Stimulated activated memory B cell treated with anti-CD40 and anti-IgM and Interleukin-4, amounts not matched to agents 10 μg/mL and 1 μg/mL and 100 μg/mL, for 72 hours (primary cell): ENCODE data around the gene RBFOX2.
"Not testable (repeated sequence)": the region's sequence is repeated elsewhere in the genome, so short reads cannot be mapped to it uniquely, and the experiment has no call there.

Experiments used
- ATAC-seq: fragments of 150-1000 bp; cut with Tn5 transposase; 2 replicates; pipeline ENCODE4 v1.10.0; 2021
- H3K27ac Mint-ChIP-seq: one replicate; pipeline ENCODE4 v1.8.0; 2022; ENCODE audit warnings: mild to moderate bottlenecking, mixed read lengths
- H3K27me3 Mint-ChIP-seq: one replicate; pipeline ENCODE4 v1.8.0; 2022; ENCODE audit warnings: mixed read lengths
- H3K36me3 Mint-ChIP-seq: one replicate; pipeline ENCODE4 v1.8.0; 2022; ENCODE audit warnings: mixed read lengths
- H3K4me1 Mint-ChIP-seq: one replicate; pipeline ENCODE4 v1.8.0; 2022; ENCODE audit warnings: mixed read lengths
- H3K4me3 Mint-ChIP-seq: one replicate; pipeline ENCODE4 v1.8.0; 2022; ENCODE audit warnings: mild to moderate bottlenecking, moderate library complexity, mixed read lengths
- H3K9me3 Mint-ChIP-seq: one replicate; pipeline ENCODE4 v1.8.0; 2022; ENCODE audit warnings: mixed read lengths

The RBFOX2 gene

DNA sequence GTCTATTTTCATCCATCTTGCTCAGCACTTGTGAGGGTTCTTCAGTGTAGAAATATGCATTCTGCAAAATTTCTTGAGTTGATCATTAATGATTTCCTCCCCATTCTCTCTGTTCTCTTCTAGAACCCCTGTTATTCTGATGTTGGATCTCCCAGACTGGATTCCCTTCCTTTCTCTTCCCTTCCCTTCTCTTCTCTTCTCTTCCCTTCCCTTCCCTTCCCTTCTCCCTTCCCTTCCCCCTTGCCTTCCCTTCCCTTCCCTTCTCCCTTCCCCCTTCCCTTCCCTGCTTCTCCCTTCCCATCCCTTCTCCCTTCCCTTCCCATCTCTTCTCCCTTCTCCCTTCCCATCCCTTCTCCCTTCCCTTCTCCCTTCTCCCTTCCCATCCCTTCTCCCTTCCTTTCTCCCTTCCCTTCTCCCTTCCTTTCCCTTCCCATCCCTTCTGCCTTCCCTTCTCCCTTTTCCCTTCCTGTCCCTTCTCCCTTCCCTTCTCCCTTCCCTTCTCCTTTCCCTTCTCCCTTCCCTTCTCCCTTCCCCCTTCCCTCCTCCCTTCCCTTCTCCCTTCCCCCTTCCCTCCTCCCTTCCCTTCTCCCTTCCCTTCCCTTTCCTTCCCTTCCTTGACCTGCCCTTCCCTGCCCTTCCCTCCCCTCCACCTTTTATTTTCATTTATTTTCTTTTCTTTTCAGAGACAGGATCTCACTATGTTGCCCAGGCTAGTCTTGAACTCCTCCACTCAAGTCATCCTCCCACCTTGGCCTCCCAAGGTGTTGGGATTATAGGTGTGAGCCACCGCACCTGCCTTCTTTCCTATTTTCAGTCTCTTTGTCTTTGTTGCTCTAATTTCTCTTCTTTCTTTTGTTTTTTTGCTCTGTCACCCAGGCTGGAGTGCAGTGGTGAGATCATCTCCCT, 24.9 kb upstream of the RBFOX2 start:
- no peak overlapping the region for H3K27ac Mint-ChIP-seq

DNA sequence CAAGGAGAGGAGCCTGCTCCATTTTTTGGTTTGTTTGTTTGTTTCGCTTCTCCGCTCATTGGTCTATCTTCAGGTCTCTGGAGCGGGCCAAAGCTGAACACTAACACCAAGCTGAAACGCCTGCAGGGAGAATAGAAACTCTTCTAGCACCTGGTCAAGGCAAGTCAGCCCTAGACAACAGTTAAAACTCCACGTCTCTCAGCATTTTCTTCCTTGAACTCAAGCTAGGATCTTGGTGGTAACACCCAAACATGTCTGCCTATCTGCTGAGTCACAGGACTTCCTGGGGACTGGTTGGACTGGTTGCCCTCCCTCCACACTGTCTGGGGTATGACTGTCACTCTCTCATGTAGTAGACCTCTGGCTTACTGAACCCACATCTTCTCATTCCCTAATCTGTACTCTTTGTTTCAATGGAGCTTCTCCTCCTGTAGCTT, 23.9 kb upstream of the RBFOX2 start:
- no peak for ATAC-seq
- no peaks in the 10 kb centered on the region for H3K36me3 Mint-ChIP-seq
- no peak overlapping the region for H3K4me3 Mint-ChIP-seq
- H3K9me3 Mint-ChIP-seq = no peaks in the 10 kb centered on the region
- no peak overlapping the region for H3K27ac Mint-ChIP-seq
- H3K4me1 Mint-ChIP-seq = no peaks in the 10 kb centered on the region
- H3K27me3 Mint-ChIP-seq = peaks cover 44% of the 10 kb centered on the region

More for the DNA sequence above, 24.9 kb upstream of the RBFOX2 start:
- H3K9me3 Mint-ChIP-seq = peaks cover 3% of the 10 kb centered on the region
- H3K27me3 Mint-ChIP-seq = peaks cover 53% of the 10 kb centered on the region
- no peaks in the 10 kb centered on the region for H3K4me1 Mint-ChIP-seq
- no peak overlapping the region for H3K4me3 Mint-ChIP-seq
- no peaks in the 10 kb centered on the region for H3K36me3 Mint-ChIP-seq
- ATAC-seq = no peak

DNA sequence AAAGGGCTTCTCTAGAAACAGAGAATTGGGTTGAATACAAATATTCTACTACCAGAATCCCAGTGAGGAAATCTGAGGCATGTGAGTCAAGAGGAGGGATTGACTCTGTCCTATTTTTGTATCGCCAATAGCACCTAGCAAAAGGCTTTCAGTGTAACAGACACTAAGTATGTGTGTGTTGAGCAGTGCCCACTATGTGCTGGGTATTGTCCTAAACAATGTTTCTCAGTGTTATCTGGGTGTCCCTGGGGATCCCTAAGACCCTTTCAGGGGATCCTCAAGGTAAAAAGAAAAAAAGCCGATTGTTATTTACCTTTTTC, 21.0 kb upstream of the RBFOX2 start:
- no peak overlapping the region for H3K4me3 Mint-ChIP-seq

DNA sequence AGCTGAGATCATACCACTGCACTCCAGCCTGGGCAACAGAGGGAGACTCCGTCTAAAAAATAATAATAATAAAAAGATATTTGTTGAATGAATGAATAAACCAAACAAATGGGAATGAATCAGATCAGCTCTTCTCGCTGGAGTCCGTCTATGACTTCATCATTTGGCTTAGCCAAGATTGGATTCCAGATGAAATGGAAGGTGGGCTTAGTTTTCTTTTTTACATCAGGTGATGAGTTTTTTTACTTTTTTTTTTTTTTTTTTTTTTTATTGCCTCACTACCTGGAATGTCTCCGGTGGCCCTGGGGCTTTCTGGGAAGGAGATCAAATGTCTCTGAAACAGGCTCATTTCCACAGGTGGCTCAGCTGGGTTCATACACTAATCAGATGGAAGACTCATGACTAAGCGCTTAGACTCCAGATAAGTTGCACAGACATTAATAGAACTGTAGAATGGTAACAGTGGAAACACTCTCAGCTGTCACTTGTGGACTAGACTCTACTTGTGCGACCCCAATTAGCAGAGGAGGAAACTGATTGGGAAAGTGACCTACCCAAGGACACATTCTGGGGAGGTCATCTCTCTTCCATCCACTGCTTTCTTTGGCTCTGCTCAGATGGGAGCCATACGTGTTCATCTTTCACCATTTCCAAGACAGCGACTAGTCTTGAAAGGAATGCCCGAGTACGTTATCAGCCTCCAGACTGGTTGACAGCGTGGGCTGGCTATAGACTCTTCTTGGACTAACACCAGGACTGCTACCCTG, 20.5 kb upstream of the RBFOX2 start:
- Mint-ChIP-seq H3K9me3 (no peaks in the 10 kb centered on the region), H3K27ac (no peak overlapping the region), H3K4me1 (no peaks in the 10 kb centered on the region), H3K4me3 (no peak overlapping the region), H3K27me3 (peaks cover 11% of the 10 kb centered on the region), H3K36me3 (no peaks in the 10 kb centered on the region)
- ATAC-seq = no peak

More for the DNA sequence above, 21.0 kb upstream of the RBFOX2 start:
- no peaks in the 10 kb centered on the region for H3K9me3 Mint-ChIP-seq
- no peaks in the 10 kb centered on the region for H3K4me1 Mint-ChIP-seq
- no peak overlapping the region for H3K27ac Mint-ChIP-seq
- ATAC-seq = no peak
- H3K36me3 Mint-ChIP-seq = no peaks in the 10 kb centered on the region
- H3K27me3 Mint-ChIP-seq = peaks cover 17% of the 10 kb centered on the region

DNA sequence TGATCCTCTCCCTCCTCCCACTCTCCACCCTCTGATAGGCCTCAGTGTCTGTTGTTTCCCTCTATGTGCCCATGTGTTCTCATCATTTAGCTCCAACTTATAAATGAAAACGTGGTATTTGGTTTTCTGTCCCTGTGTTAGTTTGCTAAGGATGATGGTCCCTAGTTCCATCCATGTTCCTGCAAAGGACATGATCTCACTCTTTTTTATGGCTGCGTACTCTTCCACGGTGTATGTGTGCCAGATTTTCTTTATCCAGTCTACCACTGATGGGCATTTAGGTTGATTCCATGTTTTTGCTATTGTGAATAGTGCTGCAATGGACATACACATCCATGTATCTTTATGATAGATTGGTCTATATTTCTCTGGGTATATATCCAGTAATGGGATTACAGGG, 15.9 kb upstream of the RBFOX2 start:
- not testable (repeated sequence) for ATAC-seq, H3K36me3 Mint-ChIP-seq, H3K4me1 Mint-ChIP-seq, H3K27ac Mint-ChIP-seq, H3K4me3 Mint-ChIP-seq, H3K9me3 Mint-ChIP-seq
- H3K27me3 Mint-ChIP-seq = peaks cover 27% of the 10 kb centered on the region

DNA sequence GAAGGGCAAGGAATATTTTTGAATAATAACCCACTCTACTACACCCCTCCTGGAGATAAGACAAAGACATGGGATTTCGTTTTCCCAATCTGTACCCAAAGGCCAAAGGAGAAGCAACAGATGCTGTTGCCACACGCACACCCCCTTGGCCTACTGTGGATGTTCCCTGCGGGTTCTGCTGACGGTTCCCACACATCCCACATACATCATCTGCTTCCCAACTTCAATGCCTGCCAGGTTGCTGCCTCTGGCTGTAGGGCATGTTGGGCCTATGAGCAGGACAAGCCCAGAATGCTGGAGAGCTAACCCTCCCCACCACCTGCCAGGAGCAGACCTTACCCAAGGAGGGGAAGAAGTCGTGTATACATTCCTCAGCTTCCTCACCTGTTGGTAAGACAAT, 13.6 kb upstream of the RBFOX2 start:
- Mint-ChIP-seq H3K9me3 (no peaks in the 10 kb centered on the region), H3K4me1 (no peaks in the 10 kb centered on the region), H3K27ac (no peak overlapping the region), H3K4me3 (no peak overlapping the region), H3K36me3 (no peaks in the 10 kb centered on the region), H3K27me3 (peaks cover 43% of the 10 kb centered on the region)
- no peak for ATAC-seq

DNA sequence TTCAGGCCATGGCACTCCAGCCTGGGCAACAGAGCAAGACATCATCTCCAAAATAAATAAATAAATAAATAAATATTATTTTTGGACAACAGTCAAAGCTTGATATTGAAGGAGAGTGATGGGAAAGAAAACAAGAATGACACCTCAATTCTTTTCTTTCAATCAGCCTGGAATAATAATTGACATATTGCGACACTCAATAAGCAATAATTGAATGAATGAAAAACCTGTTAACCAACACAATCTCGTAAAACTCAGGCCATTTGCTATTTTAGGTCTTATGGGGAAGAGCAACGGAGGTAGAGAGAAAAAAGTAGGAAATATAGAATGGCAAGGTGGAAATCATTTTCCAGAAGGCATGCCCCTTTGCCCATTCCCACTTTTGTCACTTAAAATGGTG, 10.5 kb upstream of the RBFOX2 start:
- ATAC-seq = no peak
- peaks cover 65% of the 10 kb centered on the region for H3K27me3 Mint-ChIP-seq
- H3K27ac Mint-ChIP-seq = no peak overlapping the region
- no peak overlapping the region for H3K4me3 Mint-ChIP-seq
- H3K36me3 Mint-ChIP-seq = no peaks in the 10 kb centered on the region
- H3K4me1 Mint-ChIP-seq = no peaks in the 10 kb centered on the region
- no peaks in the 10 kb centered on the region for H3K9me3 Mint-ChIP-seq

DNA sequence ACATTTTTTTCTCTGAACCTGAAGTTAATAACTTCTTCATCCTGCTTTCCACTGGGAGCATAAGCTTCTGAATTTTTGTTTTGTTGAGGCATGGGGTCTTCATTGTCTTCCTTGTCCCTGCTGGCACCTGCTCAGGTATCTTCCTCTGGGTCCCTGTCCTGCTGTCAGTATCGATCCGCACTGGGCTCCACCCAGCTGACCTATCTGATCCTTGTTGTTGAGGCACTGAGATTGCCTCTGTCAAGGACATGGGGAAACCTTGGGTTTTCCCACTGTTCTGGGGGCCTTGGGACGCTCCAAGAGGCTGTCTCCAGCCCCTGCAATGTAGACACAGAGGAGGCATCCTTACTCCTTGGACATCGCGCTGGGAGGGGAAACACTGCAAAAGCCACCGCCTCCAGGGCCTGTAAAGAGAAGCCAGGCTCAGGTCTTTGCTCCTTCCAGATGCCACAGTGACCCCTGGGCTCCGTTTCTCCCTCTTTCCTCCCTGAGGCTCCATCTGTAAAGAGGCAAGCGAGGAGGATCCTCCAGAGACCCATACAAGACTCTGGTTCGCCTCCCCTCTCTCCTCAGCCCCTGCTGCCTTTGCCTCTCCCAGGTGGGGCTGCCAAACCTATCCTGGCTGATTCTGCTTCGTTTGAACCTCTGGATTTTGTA, 8.6 kb upstream of the RBFOX2 start:
- H3K9me3 Mint-ChIP-seq = no peaks in the 10 kb centered on the region
- H3K36me3 Mint-ChIP-seq = no peaks in the 10 kb centered on the region
- no peak overlapping the region for H3K4me3 Mint-ChIP-seq
- no peak for ATAC-seq
- H3K4me1 Mint-ChIP-seq = no peaks in the 10 kb centered on the region
- peaks cover 69% of the 10 kb centered on the region for H3K27me3 Mint-ChIP-seq
- H3K27ac Mint-ChIP-seq = no peak overlapping the region

DNA sequence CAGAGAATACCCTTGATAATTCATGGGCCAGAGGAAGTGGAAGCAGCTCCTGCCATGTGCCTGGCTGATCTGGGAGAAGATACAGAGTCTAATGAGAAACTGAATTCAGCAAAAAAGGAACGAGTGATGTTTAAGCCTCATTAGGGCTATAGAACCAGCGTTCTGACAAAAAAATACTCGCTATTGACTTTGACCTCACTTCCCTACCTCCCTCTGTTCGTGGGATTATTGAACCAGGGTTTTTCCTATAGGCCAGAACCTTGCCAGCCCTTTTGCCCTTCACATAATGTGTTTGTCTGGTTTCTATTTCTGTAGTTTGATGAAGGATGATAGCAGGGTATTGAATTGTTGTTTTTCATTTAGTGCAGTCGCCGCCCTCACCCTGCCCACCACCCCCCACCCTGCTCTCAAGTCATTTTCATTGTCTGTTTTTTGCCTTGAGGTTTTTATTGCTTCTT, 7.6 kb upstream of the RBFOX2 start:
- peaks cover 76% of the 10 kb centered on the region for H3K27me3 Mint-ChIP-seq
- no peaks in the 10 kb centered on the region for H3K4me1 Mint-ChIP-seq
- H3K27ac Mint-ChIP-seq = no peak overlapping the region
- no peak for ATAC-seq
- no peaks in the 10 kb centered on the region for H3K9me3 Mint-ChIP-seq
- H3K4me3 Mint-ChIP-seq = no peak overlapping the region
- no peaks in the 10 kb centered on the region for H3K36me3 Mint-ChIP-seq

DNA sequence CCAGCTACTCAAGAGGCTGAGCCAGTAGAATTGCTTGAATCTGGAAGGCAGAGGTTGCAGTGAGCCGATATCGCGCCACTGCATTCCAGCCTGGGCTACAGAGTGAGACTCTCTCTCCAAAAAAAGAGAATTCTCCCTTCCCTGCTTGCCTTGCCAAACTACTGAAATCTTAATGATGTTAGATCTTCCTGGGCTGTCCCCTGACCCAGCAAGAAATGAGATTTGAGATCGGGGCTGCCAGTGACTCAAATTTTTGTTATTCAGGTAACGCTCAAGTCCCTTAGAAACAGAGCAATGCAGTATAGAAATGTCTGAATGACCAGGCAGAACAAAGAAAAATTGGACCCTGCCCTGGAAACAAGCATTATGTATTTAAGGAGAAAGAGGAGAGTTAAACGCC, 4.0 kb upstream of the RBFOX2 start:
- Mint-ChIP-seq H3K4me1 (peaks cover 11% of the 10 kb centered on the region), H3K27me3 (peaks cover 83% of the 10 kb centered on the region)

DNA sequence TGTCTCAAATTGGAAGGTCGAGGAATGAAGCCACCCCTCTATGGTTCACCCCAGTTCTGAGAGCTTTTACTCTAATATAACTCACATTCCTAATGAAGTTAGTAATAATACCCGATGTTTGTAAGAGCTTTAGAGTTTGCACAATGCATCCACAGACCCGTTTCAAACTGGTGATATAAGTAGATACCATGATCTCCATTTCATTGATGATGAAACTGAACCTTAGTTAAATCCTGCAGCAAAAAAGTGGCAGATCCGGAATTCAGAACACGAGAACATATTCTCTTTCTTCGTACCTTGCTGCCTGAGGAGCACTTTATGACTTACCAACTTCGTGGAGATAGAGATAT, 757 bp upstream of the RBFOX2 start:
- Mint-ChIP-seq H3K27ac (no peak overlapping the region), H3K27me3 (peaks cover 91% of the 10 kb centered on the region), H3K36me3 (no peaks in the 10 kb centered on the region), H3K9me3 (no peaks in the 10 kb centered on the region), H3K4me1 (peaks cover 13% of the 10 kb centered on the region), H3K4me3 (peak overlapping the region; percentile 72)
- ATAC-seq = no peak

More for the DNA sequence above, 4.0 kb upstream of the RBFOX2 start:
- Mint-ChIP-seq H3K27ac (no peak overlapping the region), H3K36me3 (no peaks in the 10 kb centered on the region), H3K9me3 (no peaks in the 10 kb centered on the region), H3K4me3 (no peak overlapping the region)
- ATAC-seq = no peak

DNA sequence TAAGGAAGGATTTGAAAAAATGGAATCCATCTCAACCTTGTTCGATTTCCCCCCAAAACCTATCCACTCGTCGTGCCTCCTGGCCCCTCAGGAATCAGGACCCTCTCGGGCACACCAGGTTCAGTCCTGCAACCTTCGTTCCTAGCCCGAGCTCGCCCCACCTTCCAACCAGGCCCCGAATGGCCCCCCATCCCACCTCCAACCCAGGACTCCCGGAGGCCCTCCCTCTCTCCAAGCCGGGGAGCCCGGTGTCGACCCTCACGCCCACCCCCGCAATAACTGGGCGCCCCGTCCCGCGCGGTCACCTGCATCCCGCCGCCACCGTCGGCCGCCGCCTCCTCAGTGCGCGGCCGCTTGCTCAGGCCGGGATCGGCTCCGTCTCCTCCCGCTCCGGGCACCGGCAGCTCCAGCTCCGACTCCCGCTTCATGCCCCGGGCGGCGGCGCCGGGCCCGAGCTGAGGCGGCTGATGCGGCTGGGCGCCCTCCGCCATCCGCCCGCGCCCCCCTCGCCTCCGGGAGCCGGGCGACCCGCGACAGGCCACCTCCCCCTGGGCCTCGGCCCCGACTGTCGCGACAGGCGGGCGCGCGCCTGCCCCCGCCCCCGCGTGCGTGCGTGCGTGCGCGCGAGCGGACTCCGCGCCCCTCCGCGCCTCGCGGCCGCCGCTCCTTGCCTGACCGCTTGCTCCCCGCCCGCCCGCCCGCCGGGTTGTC, 534 bp downstream of the RBFOX2 start:
- Mint-ChIP-seq H3K4me3 (peak overlapping the region; percentile 19), H3K27ac (no peak overlapping the region), H3K9me3 (no peaks in the 10 kb centered on the region), H3K27me3 (peaks cover 92% of the 10 kb centered on the region), H3K36me3 (no peaks in the 10 kb centered on the region), H3K4me1 (peaks cover 13% of the 10 kb centered on the region)
- ATAC-seq = peak; percentile 42

DNA sequence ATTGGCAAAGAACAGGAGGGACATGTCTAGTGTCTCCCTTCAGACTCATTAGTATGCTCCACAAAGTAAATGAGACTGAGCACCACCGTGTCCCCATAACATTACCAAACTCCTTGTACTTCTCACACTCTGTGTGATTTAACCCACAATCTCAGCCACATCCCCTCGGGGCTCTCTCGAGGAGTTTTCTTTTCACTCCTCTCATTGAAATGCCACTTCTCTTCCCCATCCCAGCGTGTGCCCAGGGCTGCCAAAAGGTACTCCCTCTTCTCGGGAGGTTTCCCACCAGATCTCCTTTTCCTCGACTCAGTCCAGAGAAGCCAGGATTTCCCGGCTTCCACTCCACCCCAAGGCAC, 1.1 kb downstream of the RBFOX2 start:
- no peaks in the 10 kb centered on the region for H3K9me3 Mint-ChIP-seq
- H3K4me1 Mint-ChIP-seq = peaks cover 13% of the 10 kb centered on the region
- H3K36me3 Mint-ChIP-seq = no peaks in the 10 kb centered on the region
- H3K27ac Mint-ChIP-seq = no peak overlapping the region
- H3K4me3 Mint-ChIP-seq = peak overlapping the region; percentile 19
- peaks cover 87% of the 10 kb centered on the region for H3K27me3 Mint-ChIP-seq
- ATAC-seq = peak; percentile 52

DNA sequence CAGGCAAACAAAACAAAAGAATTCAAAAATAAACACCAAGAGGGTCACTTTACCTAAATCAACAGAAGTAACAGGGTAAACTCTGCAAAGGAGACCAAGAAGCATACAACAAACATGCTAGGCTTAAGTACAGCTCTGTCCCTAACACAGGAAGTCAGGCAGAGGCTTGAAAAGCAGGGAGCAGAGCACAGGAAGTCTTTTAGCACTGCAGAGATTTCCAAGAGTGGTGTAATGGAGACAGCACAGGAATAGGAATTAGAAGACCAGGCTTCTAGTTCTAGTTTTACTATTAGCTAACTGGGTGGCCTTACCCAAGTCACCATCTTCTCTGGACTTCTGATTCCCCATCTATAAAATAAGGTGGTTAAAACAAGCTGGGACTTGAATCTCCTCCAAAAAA, 1.9 kb downstream of the RBFOX2 start:
- Mint-ChIP-seq H3K27ac (no peak overlapping the region), H3K36me3 (no peaks in the 10 kb centered on the region), H3K9me3 (no peaks in the 10 kb centered on the region), H3K27me3 (peaks cover 79% of the 10 kb centered on the region), H3K4me1 (peaks cover 13% of the 10 kb centered on the region), H3K4me3 (no peak overlapping the region)
- no peak for ATAC-seq

DNA sequence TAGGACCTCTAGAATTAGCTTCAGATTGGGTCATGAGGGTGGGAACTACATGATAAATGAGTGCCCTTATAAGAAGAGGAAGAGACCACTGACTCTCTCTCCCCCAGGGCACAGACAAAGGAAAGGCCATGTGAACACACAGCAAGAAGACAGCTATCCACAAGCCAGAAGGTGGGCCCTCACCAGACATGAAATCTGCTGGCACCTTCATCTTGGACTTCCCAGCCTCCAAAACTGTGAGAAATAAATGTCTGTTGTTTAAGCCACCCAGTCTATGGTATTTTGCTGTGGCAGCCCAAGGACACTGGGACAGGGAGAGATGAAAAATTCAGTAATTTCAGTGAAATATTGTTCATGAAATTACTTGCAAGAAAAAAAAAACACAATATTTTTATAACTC, 5.9 kb downstream of the RBFOX2 start:
- Mint-ChIP-seq H3K27me3 (peaks cover 60% of the 10 kb centered on the region), H3K4me3 (no peak overlapping the region), H3K27ac (no peak overlapping the region), H3K4me1 (peaks cover 10% of the 10 kb centered on the region), H3K9me3 (no peaks in the 10 kb centered on the region), H3K36me3 (no peaks in the 10 kb centered on the region)
- ATAC-seq = no peak
